ENCODE results near the gene TMEM207. TPM values are rescaled to one million over a fixed set of nuclear protein-coding genes. Genes with fewer than 3 reads are reported as not detected.

The TMEM207 gene
- total and polyA plus RNA-seq, 2 of the 8 experiments (the other 6 are each of a cell fraction or from before 2014, with no cell fraction given): not detected

- TF ChIP-seq CHD7 (IDR thresholded peaks at IDR 0.05; ENCODE audit: insufficient replicate concordance, low read length) (no peak), CBX5 (IDR thresholded peaks at IDR 0.05; ENCODE audit: low read depth, low read length) (no peak), YY1 (IDR thresholded peaks at IDR 0.05; ENCODE audit: low read depth, low read length) (no peak), SIX5 (IDR thresholded peaks at IDR 0.05; ENCODE audit: low read depth, low read length) (no peak), PHF8 (conservative IDR thresholded peaks at IDR 0.05; ENCODE audit: low read depth, low read length) (no peak), SP1 (IDR thresholded peaks at IDR 0.05; ENCODE audit: low read depth, low read length) (no peak), MAX (IDR thresholded peaks at IDR 0.05) (no peak), RAD21 (IDR thresholded peaks at IDR 0.05 in 1 of 2, conservative IDR thresholded peaks at IDR 0.05 in 1 of 2; ENCODE audit: low read depth in 2 of 2, low read length in 2 of 2) (no peak), ASH2L (IDR thresholded peaks at IDR 0.05; ENCODE audit: low read length) (no peak), SRF (IDR thresholded peaks at IDR 0.05; ENCODE audit: low read depth, low read length) (no peak)
These were observed 22.7 kb downstream of the TMEM207 start (continued) for GRCh38 chr3:190426806-190427507.

Data from H1 (cell line).